ENCODE measurements around the gene SHISA3.

DNA sequence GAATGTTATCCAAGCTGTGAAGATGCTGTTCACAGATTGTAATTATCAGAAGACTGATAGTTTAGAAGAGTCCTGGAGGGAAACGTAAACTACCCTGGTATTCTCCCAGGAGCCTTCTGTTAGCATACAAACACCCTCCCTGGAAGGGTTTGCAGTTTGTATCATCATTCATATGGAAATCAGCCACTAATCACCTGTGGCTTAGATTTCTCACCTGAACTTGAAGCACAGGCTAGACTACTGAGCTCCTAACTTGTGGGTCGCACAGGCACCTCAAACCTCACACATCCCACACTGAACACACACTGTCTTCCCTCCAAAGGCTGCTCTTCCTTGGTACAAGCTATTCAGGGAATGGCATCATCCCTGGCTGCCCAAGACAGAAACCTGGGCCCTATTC is 30.7 kb downstream of the SHISA3 start:
- no peak for TF ChIP-seq TAF1 (IDR thresholded peaks at IDR 0.05; ENCODE audit: low read depth, low read length)
- TF ChIP-seq POLR2A (IDR thresholded peaks at IDR 0.05; ENCODE audit: low read depth, low read length): no peak
- TF ChIP-seq POLR2AphosphoS5 (IDR thresholded peaks at IDR 0.05; ENCODE audit: low read depth, low read length): no peak
- TF ChIP-seq SPI1 (IDR thresholded peaks at IDR 0.05; ENCODE audit: low read depth, low read length): no peak
- no peak for TF ChIP-seq PAX5 (IDR thresholded peaks at IDR 0.05; ENCODE audit: insufficient read depth, low read length, severe bottlenecking)
